Subcutaneous adipose tissue (tissue), 4 donors: ENCODE measurements around the gene TMEM51. TPM values are rescaled to one million over a fixed set of nuclear protein-coding genes. Genes with fewer than 3 reads are reported as not detected.

Experiments used
- CTCF ChIP-seq: fragments of 450-650 bp; IDR thresholded peaks from one replicate; pipeline ENCODE4 v1.5.1; 2016; ENCODE audit warnings: low read depth, mild to moderate bottlenecking, control low read depth, antibody characterized with exemption, moderate library complexity
- total RNA-seq, 4 donors: library from RNA; depleted of rRNA; stranded (reverse); fragments of >200 nt; gene quantifications; one replicate each; pipeline ENCODE4 v1.1.0, GENCODE V29; 2016

Gene TMEM51
- total RNA-seq, 4 donors from 2014 or later, result 0.94 to 8.5 (median 1.1) TPM

- no peak for TF ChIP-seq CTCF
Measured at GRCh38 chr1:15196069-15196468, 42.5 kb downstream of the TMEM51 start.

GRCh38 chr1:15196807-15197530 lies 43.4 kb downstream of the TMEM51 start:
- TF ChIP-seq CTCF, result no peak

GRCh38 chr1:15197591-15198447 lies 44.3 kb downstream of the TMEM51 start:
- TF ChIP-seq CTCF, result no peak

- TF ChIP-seq CTCF, result no peak
Measured at GRCh38 chr1:15198684-15199083, 45.1 kb downstream of the TMEM51 start.

GRCh38 chr1:15201221-15201620 lies 47.7 kb downstream of the TMEM51 start:
- TF ChIP-seq CTCF, result no peak

GRCh38 chr1:15201849-15202551 lies 48.5 kb downstream of the TMEM51 start:
- no peak for TF ChIP-seq CTCF

GRCh38 chr1:15204931-15205330 lies 51.4 kb downstream of the TMEM51 start:
- TF ChIP-seq CTCF, result no peak
